Neural progenitor cell (in vitro differentiated cells): ENCODE data around the gene NAA10. TPM values are rescaled to one million over a fixed set of nuclear protein-coding genes. Genes with fewer than 3 reads are reported as not detected.

ENCODE experiments used
- DNase-seq: peaks from one replicate; pipeline ENCODE4 v3.0.0-alpha.2; 2016; ENCODE audit warnings: low spot score
- H2AFZ ChIP-seq: fragments of 200-600 bp; sonication (generic); replicated peaks from 2 replicates; pipeline ENCODE4 v1.6.1; 2016; ENCODE audit warnings: antibody characterized with exemption
- H3F3A ChIP-seq: fragments of 200-600 bp; sonication (generic); 2 replicates; pipeline ENCODE4 v1.6.1; 2016; ENCODE audit warnings: antibody characterized with exemption, low read depth
- H3K27ac ChIP-seq: fragments of 200-600 bp; sonication (generic); 2 replicates; pipeline ENCODE4 v1.5.1; 2016; ENCODE audit warnings: mild to moderate bottlenecking
- H3K27me3 ChIP-seq: fragments of 200-600 bp; sonication (generic); 2 replicates; pipeline ENCODE4 v1.6.1; 2016; ENCODE audit warnings: mild to moderate bottlenecking, moderate library complexity
- H3K36me3 ChIP-seq: fragments of 200-600 bp; sonication (generic); 2 replicates; pipeline ENCODE4 v1.5.1; 2016
- H3K4me1 ChIP-seq: fragments of 200-600 bp; sonication (generic); 2 replicates; pipeline ENCODE4 v1.6.1; 2016; ENCODE audit warnings: mixed run types
- H3K4me2 ChIP-seq: fragments of 200-600 bp; sonication (generic); 2 replicates; pipeline ENCODE4 v1.6.1; 2016
- H3K4me3 ChIP-seq: fragments of 200-600 bp; sonication (generic); 2 replicates; pipeline ENCODE4 v1.5.1; 2016
- H3K79me2 ChIP-seq: fragments of 200-600 bp; sonication (generic); 2 replicates; pipeline ENCODE4 v1.6.1; 2016; ENCODE audit warnings: low read depth
- H3K9ac ChIP-seq: fragments of 200-600 bp; sonication (generic); 2 replicates; pipeline ENCODE4 v1.6.1; 2016
- H3K9me3 ChIP-seq: fragments of 200-600 bp; sonication (generic); 2 replicates; pipeline ENCODE4 v1.5.1; 2016; ENCODE audit warnings: low read depth
- H4K20me1 ChIP-seq: fragments of 200-600 bp; sonication (generic); 2 replicates; pipeline ENCODE4 v1.6.1; 2016; ENCODE audit warnings: low read depth
- H3K27ac Mint-ChIP-seq: 3 replicates; pipeline ENCODE4 v1.8.0; 2021; ENCODE audit warnings: mixed read lengths
- H3K27me3 Mint-ChIP-seq: 2 replicates; pipeline ENCODE4 v1.8.0; 2022; ENCODE audit warnings: low read depth, mild to moderate bottlenecking, inconsistent platforms, moderate library complexity, mixed read lengths; ENCODE audit not compliant: insufficient read depth
- H3K36me3 Mint-ChIP-seq: 3 replicates; pipeline ENCODE4 v1.8.0; 2021; ENCODE audit warnings: mixed read lengths
- H3K4me1 Mint-ChIP-seq: 3 replicates; pipeline ENCODE4 v1.8.0; 2021; ENCODE audit warnings: mixed read lengths
- H3K4me3 Mint-ChIP-seq: 3 replicates; pipeline ENCODE4 v1.8.0; 2021; ENCODE audit warnings: mild to moderate bottlenecking, moderate library complexity, mixed read lengths
- H3K9me3 Mint-ChIP-seq: 3 replicates; pipeline ENCODE4 v1.8.0; 2020; ENCODE audit warnings: mixed read lengths
- CTCF ChIP-seq: fragments of 200-600 bp; sonication (generic); IDR thresholded peaks from 2 replicates; pipeline ENCODE4 v1.5.1; 2017; ENCODE audit warnings: antibody characterized with exemption, mild to moderate bottlenecking
- EZH2 ChIP-seq: fragments of 200-600 bp; sonication (generic); IDR thresholded peaks from 2 replicates; pipeline ENCODE4 v1.6.1; 2017; ENCODE audit warnings: antibody characterized with exemption, mild to moderate bottlenecking, moderate library complexity
- EZH2phosphoT487 ChIP-seq: fragments of 200-600 bp; sonication (generic); IDR thresholded peaks from 2 replicates; pipeline ENCODE4 v1.6.1; 2017; ENCODE audit warnings: antibody characterized with exemption
- total RNA-seq: library from RNA; depleted of rRNA; stranded (reverse); fragments of >200 nt; gene quantifications from 2 replicates; pipeline ENCODE4 v1.2.3, GENCODE V29; 2015; ENCODE audit warnings: low replicate concordance

Gene NAA10
- total RNA-seq, 1 donor from 2014 or later = 55.5 TPM

- no peak overlapping the region for H3K4me2 ChIP-seq
- H3K79me2 ChIP-seq = no peaks in the 10 kb centered on the region
- no peak for TF ChIP-seq CTCF
- TF ChIP-seq EZH2 = no peak
- TF ChIP-seq EZH2phosphoT487 = no peak
- DNase-seq = no peak
- H3K27ac Mint-ChIP-seq = peak overlapping the region; percentile 37
- H4K20me1 ChIP-seq = no peaks in the 10 kb centered on the region
- H3K36me3 Mint-ChIP-seq = no peaks in the 10 kb centered on the region
- H3K4me3 Mint-ChIP-seq = peak overlapping the region; percentile 50
- H2AFZ ChIP-seq = no peak overlapping the region
- peaks cover 4% of the 10 kb centered on the region for H3K4me1 Mint-ChIP-seq
- no peak overlapping the region for H3K9ac ChIP-seq
- peaks cover 2% of the 10 kb centered on the region for H3K27me3 Mint-ChIP-seq
- no peaks in the 10 kb centered on the region for H3K4me1 ChIP-seq
- H3K4me3 ChIP-seq = no peak overlapping the region
- H3K9me3 Mint-ChIP-seq = peaks cover 16% of the 10 kb centered on the region
- no peaks in the 10 kb centered on the region for H3K27me3 ChIP-seq
- H3K36me3 ChIP-seq = no peaks in the 10 kb centered on the region
- no peak overlapping the region for H3K27ac ChIP-seq
- no peaks in the 10 kb centered on the region for H3F3A ChIP-seq
- no peaks in the 10 kb centered on the region for H3K9me3 ChIP-seq
Observed at GRCh38 chrX:153908219-153908860, 26.5 kb downstream of the NAA10 start.

- Histone ChIP-seq H3K79me2 (no peaks in the 10 kb centered on the region), H3K27me3 (no peaks in the 10 kb centered on the region), H3K4me1 (no peaks in the 10 kb centered on the region), H3K9ac (no peak overlapping the region), H4K20me1 (no peaks in the 10 kb centered on the region), H3K4me2 (no peak overlapping the region), H2AFZ (no peak overlapping the region), H3K36me3 (no peaks in the 10 kb centered on the region), H3K27ac (no peak overlapping the region), H3K4me3 (no peak overlapping the region), H3K9me3 (no peaks in the 10 kb centered on the region), H3F3A (no peaks in the 10 kb centered on the region)
- TF ChIP-seq EZH2 (no peak), EZH2phosphoT487 (no peak), CTCF (no peak)
- Mint-ChIP-seq H3K9me3 (peaks cover 19% of the 10 kb centered on the region), H3K4me3 (no peak overlapping the region), H3K27ac (no peak overlapping the region), H3K4me1 (peaks cover 7% of the 10 kb centered on the region), H3K36me3 (no peaks in the 10 kb centered on the region), H3K27me3 (peaks cover 4% of the 10 kb centered on the region)
- DNase-seq = no peak
Observed at GRCh38 chrX:153907456-153907855, 27.4 kb downstream of the NAA10 start.

- peaks cover 16% of the 10 kb centered on the region for H3K9me3 Mint-ChIP-seq
- H3K79me2 ChIP-seq = no peaks in the 10 kb centered on the region
- H3K36me3 ChIP-seq = no peaks in the 10 kb centered on the region
- H3K27me3 Mint-ChIP-seq = peaks cover 4% of the 10 kb centered on the region
- DNase-seq = no peak
- no peaks in the 10 kb centered on the region for H3K36me3 Mint-ChIP-seq
- H3K4me3 ChIP-seq = no peak overlapping the region
- no peak overlapping the region for H3K27ac Mint-ChIP-seq
- no peak overlapping the region for H2AFZ ChIP-seq
- H3K9ac ChIP-seq = no peak overlapping the region
- no peaks in the 10 kb centered on the region for H3K4me1 ChIP-seq
- no peaks in the 10 kb centered on the region for H3K9me3 ChIP-seq
- no peaks in the 10 kb centered on the region for H4K20me1 ChIP-seq
- H3K27me3 ChIP-seq = no peaks in the 10 kb centered on the region
- H3K4me1 Mint-ChIP-seq = peaks cover 15% of the 10 kb centered on the region
- H3K4me3 Mint-ChIP-seq = no peak overlapping the region
- H3K27ac ChIP-seq = no peak overlapping the region
- TF ChIP-seq EZH2 = no peak
- TF ChIP-seq EZH2phosphoT487 = no peak
- TF ChIP-seq CTCF = no peak
- H3K4me2 ChIP-seq = no peak overlapping the region
- H3F3A ChIP-seq = no peaks in the 10 kb centered on the region
Observed at GRCh38 chrX:153906126-153906917, 28.5 kb downstream of the NAA10 start.
